Measurements from ENCODE around the gene VPS9D1. TPM values are rescaled to one million over a fixed set of nuclear protein-coding genes. Genes with fewer than 3 reads are reported as not detected.
"Not testable (repeated sequence)": the region's sequence is repeated elsewhere in the genome, so short reads cannot be mapped to it uniquely, and the experiment has no call there.

VPS9D1 gene
- total RNA-seq, 1 donor from 2014 or later = 11.2 TPM

DNA sequence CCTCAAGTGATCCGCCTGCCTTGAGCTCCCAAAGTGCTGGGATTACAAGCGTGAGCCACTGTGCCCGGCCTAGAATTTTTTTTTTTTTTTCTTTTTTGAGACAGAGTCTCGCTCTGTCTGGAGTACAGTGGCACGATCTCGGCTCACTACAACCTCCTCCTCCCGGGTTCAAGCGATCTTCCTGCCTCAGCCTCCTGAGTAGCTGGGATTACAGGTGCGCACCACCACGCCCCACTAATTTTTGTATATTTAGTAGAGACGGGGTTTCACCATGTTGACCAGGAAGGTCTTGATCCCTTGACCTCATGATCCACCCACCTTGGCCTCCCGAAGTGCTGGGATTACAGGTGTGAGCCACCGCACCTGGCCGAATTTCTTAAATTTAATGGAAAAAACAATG is 22.0 kb downstream of the VPS9D1 start:
- DNase-seq; ATAC-seq (ENCODE audit: poor library complexity); intact Hi-C loops (cut with DNase I): not testable (repeated sequence)

DNA sequence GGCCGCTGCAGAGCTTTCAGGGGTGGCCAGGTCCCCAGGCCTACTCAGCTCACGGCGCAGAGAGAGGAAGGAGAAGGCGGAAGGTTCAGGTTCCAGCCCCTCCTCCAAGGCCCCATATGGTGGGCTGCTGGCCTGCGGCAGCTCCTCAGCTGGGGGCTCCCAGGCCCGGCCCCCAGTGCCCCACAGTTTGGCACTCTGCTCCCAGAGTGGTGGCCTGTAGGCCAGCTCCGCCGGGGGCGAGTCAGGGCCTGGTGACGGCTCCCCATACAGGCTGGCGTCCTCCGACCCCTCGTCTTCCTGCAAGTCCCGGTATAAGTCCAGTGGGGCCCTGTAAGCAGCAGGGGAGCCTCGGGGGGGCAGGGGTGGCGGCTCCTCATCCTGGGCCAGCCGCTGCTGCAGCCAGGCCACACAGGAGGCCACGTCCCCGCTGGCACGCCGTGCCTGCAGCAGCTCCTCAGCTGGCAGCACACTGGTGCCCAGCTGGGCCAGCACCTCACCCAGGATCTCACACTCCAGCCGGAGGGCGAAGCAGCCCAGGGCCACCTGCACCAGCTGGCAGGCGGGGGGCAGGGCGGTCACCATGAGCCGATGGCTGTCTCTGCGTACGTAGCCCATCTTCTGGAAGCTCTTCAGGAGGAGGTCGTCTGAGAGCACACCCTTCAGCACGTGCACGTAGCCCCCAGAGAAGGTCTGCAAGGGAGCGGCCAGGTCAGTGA is 22.9 kb downstream of the VPS9D1 start:
- intact Hi-C loops (cut with DNase I) = no loop called here
- DNase-seq (peak; percentile 41), ATAC-seq (ENCODE audit: poor library complexity) (no peak)

DNA sequence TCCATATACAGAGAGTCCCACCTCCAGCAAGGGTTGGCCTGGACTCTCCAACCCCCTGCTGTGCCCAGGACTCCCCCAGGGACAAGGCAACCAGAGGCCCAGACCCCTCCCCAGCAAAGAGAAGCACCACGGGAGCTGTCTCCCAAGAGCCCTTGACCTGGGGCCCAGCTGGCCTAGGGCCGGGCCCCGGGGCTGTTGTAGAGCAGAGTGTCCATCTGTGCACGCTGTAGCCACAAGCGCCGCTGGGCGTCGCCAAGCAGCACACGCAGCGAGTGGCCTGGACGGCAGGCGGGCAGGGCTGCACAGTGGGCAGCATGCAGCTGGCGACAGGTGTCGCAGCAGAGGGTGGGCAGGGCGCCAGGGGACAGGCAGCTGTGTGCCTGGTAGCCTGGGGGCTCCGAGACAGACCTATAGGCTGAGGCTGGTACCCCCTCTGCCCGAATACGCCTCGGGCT is 23.5 kb downstream of the VPS9D1 start:
- intact Hi-C loops (cut with DNase I) = no loop called here

DNA sequence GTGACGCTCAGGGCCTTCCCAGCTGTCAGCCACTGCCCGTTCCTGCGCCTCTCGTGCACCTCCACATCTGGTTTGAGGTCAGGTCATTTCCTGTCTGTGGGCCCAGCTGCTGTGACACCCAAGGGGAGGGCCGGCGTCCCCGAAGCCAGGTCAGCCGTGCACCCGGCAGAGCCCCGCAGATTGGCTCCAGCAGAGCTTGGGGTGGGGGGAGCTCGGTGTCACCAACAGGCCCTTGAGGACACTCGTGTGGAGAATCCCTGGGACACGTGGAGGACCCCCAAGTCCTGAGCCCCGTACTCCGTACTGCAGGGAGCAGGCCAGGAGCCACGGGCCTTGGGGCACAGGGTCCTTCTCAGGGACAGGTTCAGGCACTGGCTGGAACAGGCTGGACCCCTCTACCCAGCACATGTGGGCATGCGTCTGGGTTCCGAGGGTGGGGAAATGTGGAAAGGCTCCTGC is 24.0 kb downstream of the VPS9D1 start:
- ATAC-seq (ENCODE audit: poor library complexity) (no peak), DNase-seq (peak; percentile 44)
- intact Hi-C loops (cut with DNase I) = no loop called here

More for the DNA sequence above, 23.5 kb downstream of the VPS9D1 start:
- ATAC-seq (ENCODE audit: poor library complexity) (no peak), DNase-seq (peak; percentile 46)

DNA sequence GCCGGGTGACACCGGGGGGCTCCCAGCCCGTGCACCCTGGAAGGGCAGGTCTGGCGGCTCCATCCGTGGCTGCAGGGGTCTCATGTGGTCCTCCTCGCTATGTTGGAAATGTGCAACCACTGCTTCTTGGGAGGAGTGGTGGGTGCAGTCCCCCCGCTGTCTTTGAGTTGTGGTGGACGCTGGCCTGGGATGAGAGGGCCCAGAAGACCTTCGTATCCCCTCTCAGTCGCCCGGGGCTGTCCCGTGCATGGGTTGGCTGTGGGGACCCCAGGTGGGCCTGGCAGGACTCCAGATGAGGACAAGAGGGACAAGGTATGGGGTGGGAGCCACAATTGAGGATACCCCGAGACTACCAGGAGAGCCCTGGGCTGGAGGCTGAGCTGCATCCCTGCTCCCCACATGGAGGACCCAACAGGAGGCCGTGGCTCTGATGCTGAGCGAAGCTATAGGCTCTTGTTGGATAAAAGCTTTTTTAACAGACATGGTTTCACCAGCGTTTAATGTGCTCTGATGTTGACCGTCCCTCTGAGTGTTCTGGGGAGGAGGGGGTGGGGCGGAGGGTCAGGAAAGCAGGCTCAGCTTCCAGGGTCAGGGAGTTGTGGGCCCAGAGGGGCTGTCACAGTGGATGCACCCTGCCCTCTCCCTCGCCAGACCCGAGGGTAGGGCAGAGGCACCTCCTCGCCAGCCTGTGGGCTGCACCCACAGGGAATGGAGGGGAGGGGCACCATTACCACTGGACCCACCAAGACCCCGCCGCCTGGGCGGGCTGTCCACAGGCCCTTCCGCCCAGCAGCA is 24.6 kb downstream of the VPS9D1 start:
- peak; percentile 34 for DNase-seq
- intact Hi-C loops (cut with DNase I) = no loop called here
- ATAC-seq (ENCODE audit: poor library complexity) = no peak

DNA sequence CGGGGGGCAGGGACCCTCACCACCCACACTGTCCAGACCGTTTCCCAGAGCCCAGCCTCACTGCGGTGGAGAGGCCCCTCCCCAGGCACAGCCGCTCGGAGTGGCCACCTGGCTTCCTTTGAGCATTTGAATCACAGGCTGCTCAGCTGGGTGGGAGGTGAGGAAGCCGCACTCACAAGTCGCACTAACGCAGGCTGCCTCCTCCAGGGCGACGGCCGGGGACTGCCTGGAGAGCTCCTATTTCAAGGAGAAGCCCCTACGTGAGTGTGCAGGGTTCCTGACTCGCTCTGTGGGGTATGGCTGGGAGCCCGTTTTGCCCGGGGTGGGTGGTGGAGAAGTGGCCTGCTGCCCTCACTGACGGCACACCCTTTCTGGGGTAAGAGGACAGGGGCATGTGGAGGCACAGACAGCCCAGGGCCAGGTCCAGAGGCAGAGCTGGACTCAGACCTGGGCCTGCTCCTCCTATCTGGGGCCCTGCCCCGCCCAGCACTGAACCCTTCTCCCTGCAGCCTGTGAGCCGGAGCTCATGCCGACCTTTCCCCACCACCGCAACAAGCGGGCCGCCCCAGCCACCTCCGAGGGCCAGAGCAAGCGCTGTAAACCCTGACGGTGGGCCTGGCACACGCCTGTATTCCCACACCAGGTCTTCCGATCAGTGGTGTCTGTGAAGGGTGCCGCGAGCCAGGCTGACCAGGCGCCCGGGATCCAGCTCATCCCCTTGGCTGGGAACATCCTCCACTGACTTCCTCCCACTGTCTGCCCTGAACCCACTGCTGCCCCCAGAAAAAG is 25.4 kb downstream of the VPS9D1 start:
- intact Hi-C loops (cut with DNase I) = no loop called here
- no peak for ATAC-seq (ENCODE audit: poor library complexity)
- no peak for DNase-seq

DNA sequence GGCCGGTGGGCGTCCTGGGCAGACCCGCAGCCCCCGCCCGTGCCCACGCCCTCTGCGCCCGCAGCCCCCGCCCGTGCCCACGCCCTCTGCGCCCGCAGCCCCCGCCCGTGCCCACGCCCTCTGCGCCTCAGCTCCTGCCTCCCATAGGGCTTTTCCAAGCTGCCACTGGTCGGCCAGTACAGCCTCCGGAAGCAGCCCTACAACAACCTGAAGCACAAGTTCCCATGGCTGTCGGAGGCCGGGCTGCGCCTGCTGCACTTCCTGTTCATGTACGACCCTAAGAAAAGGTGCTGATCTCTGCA is 26.0 kb downstream of the VPS9D1 start:
- ATAC-seq (ENCODE audit: poor library complexity); intact Hi-C loops (cut with DNase I); DNase-seq: not testable (repeated sequence)

DNA sequence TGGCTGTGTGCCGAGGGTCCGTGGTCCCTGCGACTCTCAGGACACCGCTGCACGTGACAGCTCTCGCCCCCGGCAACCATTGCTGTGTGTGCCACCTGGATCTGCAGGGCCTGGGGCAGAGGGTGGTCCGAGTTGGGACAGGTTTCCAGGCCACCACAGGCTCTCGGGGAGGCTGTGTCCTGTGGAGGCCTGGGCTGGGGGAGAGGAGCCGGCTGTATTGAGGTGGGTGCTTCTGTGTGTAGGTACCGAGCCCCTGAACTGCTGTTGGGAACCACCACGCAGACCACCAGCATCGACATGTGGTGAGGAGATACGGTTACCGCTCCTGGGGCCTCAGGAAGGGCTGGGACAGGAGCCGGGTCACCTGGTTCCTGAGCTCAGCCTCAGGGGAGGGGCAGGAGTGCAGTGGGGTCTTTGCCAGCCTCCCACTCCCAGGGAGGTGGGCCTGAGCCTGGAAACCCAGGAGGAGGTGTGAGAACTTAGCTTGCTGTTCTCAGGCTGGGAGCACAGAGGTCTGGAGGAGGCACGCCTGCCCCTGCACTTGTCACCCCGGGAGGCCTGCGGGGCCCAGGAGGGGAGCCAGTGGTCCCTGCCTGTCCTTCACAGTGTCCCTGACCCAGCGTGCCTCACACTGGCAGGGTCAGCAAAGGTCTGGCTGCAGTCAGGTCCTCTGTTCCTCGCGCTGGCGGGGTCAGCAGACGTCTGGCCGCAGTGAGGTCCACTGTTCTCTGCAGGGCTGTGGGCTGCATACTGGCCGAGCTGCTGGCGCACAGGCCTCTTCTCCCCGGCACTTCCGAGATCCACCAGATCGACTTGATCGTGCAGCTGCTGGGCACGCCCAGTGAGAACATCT is 26.5 kb downstream of the VPS9D1 start:
- no peak for ATAC-seq (ENCODE audit: poor library complexity)
- intact Hi-C loops (cut with DNase I) = no loop called here
- DNase-seq = no peak

DNA sequence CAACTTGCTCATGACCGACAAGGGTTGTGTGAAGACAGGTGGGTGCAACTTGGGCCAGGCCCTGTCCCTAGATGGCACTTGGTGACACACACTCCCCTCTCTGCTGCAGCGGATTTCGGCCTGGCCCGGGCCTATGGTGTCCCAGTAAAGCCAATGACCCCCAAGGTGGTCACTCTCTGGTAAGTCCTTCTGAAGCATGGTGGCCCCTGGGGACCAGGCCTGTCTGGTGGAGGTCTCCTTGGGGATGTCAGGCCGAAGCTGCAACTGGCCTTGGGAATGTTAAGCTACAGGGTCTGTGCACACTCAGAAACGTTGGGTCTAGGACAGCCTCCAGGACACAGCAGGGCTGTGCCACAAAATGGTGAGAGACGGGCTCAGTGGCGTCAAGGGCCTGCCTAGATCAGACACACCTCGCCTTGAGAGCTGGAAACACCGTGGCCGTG is 27.4 kb downstream of the VPS9D1 start:
- intact Hi-C loops (cut with DNase I) = no loop called here
- DNase-seq (no peak), ATAC-seq (ENCODE audit: poor library complexity) (no peak)

DNA sequence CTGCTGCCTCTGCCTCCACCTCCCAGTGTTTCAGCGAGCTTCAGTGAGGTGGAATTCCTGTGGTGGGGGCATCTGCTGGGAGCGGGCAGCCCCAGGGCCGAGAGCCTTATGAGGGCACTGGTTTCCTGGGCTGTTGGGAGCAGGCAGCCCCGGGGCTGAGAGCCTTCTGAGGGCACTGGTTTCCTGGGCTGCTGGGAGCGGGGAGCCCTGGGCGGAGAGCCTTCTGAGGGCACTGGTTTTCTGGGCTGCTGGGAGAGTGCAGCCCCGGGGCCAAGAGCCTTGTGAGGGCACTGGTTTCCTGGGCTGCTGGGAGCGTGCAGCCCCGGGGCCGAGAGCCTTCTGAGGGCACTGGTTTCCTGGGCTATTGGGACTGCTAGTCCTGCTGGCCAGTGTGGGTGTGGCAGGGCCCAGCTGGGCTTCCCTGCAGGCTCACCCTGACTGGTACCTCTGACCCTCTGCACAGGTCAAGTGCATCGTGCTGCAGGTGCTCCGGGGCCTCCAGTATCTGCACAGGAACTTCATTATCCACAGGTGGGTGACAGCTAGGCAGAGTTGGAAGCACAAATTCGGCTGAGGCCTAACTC is 28.6 kb downstream of the VPS9D1 start:
- DNase-seq (no peak), ATAC-seq (ENCODE audit: poor library complexity) (no peak)
- intact Hi-C loops (cut with DNase I) = no loop called here

DNA sequence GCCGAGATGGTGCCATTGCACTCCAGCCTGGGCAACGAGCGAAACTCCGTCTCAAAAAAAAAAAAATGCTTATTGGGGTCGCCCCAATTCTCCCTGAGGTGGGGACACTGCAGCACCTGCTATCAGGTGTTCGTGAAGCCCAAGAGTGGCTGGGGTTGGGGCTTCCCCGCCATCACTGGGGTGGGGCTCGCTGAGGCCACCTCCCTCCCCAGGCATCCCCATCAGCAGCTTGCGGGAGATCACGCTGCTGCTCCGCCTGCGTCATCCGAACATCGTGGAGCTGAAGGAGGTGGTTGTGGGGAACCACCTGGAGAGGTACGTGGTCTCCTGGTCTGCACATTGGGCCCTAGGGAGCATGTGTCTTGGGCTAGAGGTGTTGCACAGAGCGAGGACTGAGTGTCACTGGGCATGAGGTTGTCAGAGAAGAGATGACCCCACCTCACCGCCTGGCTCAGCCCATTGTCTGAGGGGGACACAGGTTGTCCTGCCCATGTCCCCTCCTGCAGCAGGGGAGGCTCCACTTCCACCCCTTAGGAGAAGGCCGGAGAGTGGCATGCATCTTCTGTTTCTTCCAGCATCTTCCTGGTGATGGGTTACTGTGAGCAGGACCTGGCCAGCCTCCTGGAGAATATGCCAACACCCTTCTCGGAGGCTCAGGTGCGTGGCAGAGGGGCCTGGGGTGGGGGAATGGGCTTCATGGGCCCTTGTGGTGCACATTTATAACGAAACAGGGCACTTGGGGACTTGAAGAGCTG is 29.3 kb downstream of the VPS9D1 start:
- no peak for DNase-seq
- intact Hi-C loops (cut with DNase I) = no loop called here

DNA sequence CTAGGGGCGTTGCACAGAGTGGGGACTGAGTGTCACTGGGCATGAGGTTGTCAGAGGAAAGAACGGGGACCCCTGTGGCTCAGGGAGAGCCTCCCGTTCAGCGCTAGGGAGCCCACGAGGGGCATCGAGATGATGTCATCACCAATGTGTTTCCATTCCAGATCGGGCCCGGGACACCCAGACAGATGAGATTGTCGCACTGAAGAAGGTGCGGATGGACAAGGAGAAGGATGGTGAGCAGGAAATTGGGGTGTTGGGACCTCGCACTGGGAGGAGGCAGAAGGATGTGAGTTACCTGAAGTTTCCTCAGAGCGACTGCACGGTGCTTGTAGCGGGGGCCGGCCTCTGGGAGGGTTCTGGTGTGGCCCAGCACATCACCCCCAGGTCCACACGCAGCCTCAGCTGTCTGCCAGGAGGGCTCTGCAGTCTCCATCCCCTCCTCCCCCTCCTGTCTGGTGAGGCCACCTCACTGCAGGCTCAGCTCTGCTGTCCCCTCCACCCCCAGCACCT is 30.3 kb downstream of the VPS9D1 start:
- intact Hi-C loops (cut with DNase I) = no loop called here
- DNase-seq (no peak), ATAC-seq (ENCODE audit: poor library complexity) (no peak)

More for the DNA sequence above, 29.3 kb downstream of the VPS9D1 start:
- ATAC-seq (ENCODE audit: poor library complexity) = no peak

DNA sequence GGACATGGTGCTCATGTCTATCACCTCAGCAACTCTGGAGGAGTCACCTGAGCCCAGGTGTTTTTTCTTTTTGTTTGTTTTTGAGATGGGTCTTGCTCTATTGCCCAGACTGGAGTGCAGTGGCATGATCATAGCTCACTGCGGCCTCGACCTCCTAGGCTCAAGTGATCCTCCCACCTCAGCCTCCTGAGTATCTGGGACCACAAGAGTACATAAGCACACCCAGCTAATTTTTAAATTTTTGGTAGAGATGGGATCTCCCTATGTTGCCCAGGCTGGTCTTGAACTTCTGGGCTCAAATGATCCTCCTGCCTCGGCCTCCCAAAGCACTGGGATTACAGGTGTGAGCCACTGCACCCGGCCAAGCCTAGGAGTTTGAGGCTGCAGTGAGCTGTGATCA is 31.1 kb downstream of the VPS9D1 start:
- ATAC-seq (ENCODE audit: poor library complexity); intact Hi-C loops (cut with DNase I); DNase-seq: not testable (repeated sequence)

DNA sequence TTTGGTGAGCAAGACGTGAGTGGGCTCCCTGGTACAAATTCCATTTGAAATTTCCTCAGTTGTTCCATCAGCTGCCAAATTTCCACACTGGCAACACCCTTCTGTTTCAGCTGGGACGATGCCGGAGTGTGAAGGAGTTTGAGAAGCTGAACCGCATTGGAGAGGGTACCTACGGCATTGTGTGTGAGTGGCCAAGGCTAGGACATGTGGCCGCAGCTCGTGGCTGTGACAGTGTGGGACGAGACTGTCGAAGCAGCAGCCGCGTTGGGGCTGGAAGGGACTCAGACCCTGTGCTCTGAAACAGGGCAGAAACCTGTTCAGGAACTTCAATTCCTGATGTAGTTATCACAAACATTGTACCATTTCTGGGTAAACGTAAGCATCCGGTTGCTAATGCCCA is 31.6 kb downstream of the VPS9D1 start:
- ATAC-seq (ENCODE audit: poor library complexity) = no peak
- DNase-seq = no peak
- intact Hi-C loops (cut with DNase I) = no loop called here

DNA sequence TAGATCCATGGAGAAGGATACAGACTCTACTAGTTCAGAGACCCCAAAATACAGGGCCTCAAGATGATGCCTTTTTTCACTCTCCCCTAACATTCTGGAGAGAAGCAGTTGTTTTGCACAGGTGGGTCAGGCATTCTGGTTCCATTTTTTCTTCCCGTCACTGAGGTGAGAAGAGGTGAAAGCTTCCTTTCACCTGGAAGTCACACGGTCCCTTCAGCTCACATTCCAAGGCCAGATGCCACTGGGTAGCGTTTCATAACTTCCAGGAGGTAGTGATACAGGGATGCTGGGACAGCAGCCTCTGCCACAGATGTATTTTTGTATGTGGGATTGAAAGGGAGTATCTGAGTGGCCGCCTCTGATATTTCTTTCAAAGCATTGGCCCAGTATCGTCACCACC is 32.3 kb downstream of the VPS9D1 start:
- no peak for ATAC-seq (ENCODE audit: poor library complexity)
- DNase-seq = no peak
- intact Hi-C loops (cut with DNase I) = no loop called here

DNA sequence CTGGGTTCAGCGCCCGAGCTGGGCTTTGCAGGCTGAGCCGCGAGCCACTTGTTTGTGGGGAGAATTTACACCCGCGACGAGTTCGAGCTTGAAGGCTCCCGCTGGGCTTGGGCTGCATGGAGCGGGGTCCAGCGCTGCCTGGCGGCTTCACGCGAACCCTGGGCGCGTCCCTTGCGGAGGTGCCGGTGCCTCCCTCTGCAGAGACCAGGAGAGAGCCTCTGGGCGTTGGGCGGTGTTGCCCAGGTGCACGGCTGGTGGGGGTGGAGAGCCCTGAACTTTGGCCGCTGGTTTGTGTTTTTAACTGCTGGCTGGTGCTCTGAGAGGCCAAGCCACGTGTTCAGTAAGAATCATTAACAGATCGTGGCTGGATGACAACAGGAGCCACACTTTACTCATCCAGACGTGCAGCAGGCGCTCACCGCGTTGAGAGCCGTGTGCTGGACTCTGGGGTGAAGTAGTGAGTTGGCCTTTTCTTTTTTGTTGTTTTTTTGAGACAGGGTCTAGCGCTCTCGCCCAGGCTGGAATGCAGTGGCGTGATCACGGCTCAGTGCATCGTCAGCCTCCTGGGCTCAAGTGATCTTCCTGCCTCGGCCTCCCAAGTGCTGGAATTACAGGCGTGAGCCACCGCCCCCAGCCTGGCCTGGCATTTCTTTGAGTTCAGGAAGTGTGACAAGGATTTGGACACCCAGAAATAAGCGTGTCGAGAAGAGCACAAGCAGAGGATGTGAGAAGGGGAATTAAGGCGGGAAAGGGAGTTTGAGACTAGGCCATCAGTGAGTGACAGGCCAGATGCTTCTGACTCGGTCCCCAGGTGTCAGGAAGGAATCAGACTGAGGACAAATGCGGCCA is 33.4 kb downstream of the VPS9D1 start:
- intact Hi-C loops (cut with DNase I) = no loop called here
- ATAC-seq (ENCODE audit: poor library complexity) (peak; percentile 52), DNase-seq (no peak)
